ENCODE results near the gene CACNA1G.

The CACNA1G gene

DNA sequence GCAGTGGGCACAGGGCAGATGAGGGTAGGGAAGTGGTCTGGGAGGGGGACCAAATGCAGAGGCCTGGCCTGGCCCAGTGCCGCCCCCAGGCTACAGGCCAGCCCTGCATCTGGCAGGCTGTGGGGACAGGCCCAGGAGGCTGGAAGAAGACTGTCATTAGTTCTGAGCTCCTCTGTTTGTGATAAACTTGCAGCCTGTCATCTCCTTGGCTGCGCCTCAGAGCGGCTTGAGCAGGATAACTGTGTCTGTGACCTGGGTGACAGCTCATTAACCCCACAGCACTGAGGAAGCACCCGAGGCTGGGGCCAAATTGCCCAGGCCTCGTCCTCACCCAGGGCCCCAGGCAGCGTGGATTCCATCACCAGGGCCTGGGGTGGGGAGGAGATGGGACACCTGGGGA, 98.1 kb downstream of the CACNA1G start:
- TF ChIP-seq CTCF (IDR thresholded peaks at IDR 0.05; ENCODE audit: low read depth, low read length, missing control alignments) = no peak
- no peak for DNase-seq (ENCODE audit: extremely low read depth, low read depth)
- no peak overlapping the region for H3K4me3 ChIP-seq (replicated peaks; ENCODE audit: low read depth, low read length)

- DNase-seq (ENCODE audit: extremely low read depth, low read depth) = no peak
- H3K4me3 ChIP-seq (replicated peaks; ENCODE audit: low read depth, low read length) = no peak overlapping the region
- TF ChIP-seq CTCF (IDR thresholded peaks at IDR 0.05; ENCODE audit: low read depth, low read length, missing control alignments) = no peak
Observed at GRCh38 chr17:50659179-50659578, 98.7 kb downstream of the CACNA1G start.

- no peak for TF ChIP-seq CTCF (IDR thresholded peaks at IDR 0.05; ENCODE audit: low read depth, low read length, missing control alignments)
- no peak for DNase-seq (ENCODE audit: extremely low read depth, low read depth)
- H3K4me3 ChIP-seq (replicated peaks; ENCODE audit: low read depth, low read length) = no peak overlapping the region
Observed at GRCh38 chr17:50660042-50660886, 99.7 kb downstream of the CACNA1G start.

GRCh38 chr17:50660887-50661345, 100.4 kb downstream of the CACNA1G start:
- no peak for DNase-seq (ENCODE audit: extremely low read depth, low read depth)
- no peak overlapping the region for H3K4me3 ChIP-seq (replicated peaks; ENCODE audit: low read depth, low read length)
- TF ChIP-seq CTCF (IDR thresholded peaks at IDR 0.05; ENCODE audit: low read depth, low read length, missing control alignments) = no peak

DNA sequence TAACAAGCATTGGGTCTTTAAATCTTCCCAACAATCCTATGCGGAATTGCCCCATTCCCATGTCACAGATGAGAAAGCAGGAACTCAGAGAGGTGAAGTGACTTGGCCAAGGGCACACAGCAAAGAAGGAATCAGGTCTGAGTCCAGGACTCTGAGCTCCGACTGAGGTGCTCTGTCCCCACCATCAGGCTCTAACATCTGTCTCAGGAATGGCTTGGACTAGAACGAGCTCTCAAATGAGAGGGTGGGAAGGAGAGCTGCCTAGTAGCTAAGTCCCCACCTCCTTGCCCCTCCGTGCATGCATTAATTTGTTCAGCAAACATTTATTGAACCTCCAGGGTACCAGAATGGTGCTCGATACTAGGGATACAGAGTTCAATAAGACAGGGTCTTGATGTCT, 100.8 kb downstream of the CACNA1G start:
- no peak for TF ChIP-seq CTCF (IDR thresholded peaks at IDR 0.05; ENCODE audit: low read depth, low read length, missing control alignments)
- no peak for DNase-seq (ENCODE audit: extremely low read depth, low read depth)
- no peak overlapping the region for H3K4me3 ChIP-seq (replicated peaks; ENCODE audit: low read depth, low read length)

DNA sequence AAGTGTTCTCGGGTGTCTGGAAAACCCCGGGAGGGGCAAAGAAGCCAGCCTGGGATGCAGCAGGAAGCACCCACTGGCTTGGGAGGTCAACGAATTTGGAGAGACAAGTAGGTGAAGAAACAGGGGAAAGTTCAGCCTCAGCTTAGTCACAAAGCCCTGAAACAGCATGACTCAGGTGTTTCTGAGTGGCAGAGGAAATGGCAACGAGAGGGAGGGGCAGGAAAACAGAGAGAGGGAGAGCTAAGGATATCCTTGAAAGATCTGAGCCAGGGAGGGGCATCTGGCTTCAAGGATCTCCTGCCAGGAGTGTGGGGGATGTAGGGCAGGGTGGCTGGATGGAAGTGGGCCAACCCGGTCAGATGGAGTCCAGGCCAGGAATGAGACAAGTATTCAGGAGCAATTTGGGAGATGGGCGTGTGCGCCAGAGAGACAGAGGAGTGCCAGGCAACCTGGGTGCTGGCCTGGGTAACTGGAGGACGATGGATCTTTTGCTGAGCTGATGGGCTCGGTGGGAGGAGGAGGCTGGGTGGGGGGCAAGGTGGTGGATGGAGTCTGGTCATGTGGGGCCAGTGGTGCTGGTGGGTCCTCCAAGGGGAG, 101.4 kb downstream of the CACNA1G start:
- TF ChIP-seq CTCF (IDR thresholded peaks at IDR 0.05; ENCODE audit: low read depth, low read length, missing control alignments) = no peak
- DNase-seq (ENCODE audit: extremely low read depth, low read depth) = peak; percentile 82
- no peak overlapping the region for H3K4me3 ChIP-seq (replicated peaks; ENCODE audit: low read depth, low read length)
